ENCODE results near the gene PKN1.

DNA sequence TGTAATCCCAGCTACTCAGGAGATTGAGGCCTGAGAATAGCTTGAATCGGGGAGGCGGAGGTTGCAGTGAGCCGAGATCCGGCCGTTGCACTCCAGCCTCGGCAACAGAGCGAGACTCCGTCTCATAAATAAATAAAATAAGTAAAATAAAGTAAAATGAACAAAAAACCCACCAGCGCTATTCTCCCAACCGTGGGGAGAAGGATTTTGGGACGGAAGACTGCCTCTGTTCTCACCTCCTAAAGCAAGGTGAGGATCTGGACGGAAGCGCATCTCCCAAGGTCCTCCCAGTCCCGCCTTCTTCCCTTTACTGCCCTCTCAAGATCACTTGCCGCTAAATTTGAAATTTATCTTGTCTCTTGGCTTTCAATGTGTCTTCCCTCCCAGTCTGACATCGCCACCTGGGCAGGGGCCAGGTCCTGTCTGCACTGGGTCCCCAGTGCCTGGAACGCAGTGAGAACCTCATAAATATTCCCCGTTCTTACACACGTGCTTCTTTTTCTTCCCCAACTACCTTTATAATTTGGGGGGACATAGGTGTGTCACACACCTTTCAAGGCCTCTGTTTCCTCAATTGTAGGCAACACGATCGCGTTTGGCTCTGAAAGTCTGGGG is 86.2 kb downstream of the PKN1 start:
- TF ChIP-seq, protein P1, sequence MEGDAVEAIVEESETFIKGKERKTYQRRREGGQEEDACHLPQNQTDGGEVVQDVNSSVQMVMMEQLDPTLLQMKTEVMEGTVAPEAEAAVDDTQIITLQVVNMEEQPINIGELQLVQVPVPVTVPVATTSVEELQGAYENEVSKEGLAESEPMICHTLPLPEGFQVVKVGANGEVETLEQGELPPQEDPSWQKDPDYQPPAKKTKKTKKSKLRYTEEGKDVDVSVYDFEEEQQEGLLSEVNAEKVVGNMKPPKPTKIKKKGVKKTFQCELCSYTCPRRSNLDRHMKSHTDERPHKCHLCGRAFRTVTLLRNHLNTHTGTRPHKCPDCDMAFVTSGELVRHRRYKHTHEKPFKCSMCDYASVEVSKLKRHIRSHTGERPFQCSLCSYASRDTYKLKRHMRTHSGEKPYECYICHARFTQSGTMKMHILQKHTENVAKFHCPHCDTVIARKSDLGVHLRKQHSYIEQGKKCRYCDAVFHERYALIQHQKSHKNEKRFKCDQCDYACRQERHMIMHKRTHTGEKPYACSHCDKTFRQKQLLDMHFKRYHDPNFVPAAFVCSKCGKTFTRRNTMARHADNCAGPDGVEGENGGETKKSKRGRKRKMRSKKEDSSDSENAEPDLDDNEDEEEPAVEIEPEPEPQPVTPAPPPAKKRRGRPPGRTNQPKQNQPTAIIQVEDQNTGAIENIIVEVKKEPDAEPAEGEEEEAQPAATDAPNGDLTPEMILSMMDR (IDR thresholded peaks at IDR 0.05) = no peak
- TF ChIP-seq POLR2A (IDR thresholded peaks at IDR 0.05) = no peak
